ENCODE data around the gene FBLN5.

DNA sequence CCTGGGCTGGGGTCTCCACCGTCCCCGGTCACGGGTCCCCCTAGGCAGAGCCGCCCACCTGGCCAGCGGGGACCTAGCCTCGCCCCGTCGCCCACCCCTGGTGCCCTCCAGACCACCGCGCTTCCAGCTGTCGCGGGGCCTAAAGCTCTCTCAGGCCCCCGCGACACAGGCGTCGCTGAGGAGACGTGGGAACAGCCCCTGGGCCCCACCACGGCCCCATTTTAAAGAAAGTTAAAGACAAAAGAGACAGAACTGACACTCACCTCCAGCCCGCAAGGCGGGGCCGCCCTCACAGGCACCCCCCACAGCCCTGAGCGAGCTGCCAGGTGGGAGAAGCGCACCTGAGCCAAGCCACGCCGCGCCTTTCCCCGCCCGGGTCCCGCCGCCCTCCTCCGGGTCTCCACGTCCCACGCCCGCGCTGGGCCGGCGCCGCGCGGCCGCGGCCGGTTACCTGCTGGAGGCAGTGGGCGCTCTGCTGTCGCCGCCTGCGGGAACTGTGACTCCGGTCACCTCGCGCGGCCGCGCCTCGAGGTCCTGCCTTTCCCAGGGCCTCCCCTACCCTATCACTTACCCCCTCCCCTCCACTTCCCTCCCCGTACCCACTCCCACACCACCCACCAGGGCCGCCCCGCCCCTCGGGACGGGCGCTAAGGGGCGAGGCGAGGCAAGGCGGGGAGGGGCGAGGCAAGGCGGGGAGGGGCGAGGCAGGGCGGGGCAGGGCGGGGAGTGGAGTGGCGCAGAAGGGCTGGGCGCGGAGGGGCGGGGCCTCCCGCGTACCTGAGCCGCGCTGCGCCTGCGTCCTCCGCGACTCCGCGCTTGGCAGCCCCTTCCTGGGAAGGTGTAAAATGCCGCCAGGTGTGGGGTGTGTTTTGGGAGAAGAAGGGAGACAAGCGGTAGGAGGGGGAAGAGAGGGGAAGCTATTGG, 111.3 kb downstream of the FBLN5 start:
- TF ChIP-seq CTCF (IDR thresholded peaks at IDR 0.05; ENCODE audit: low read depth, low read length, poor library complexity, severe bottlenecking) (no peak), EZH2phosphoT487 (IDR thresholded peaks at IDR 0.05; ENCODE audit: borderline replicate concordance, low read length) (peak; percentile 79; the same call in 1 of the 2 replicates)
